ENCODE data around the gene SDK1. TPM values are rescaled to one million over a fixed set of nuclear protein-coding genes. Genes with fewer than 3 reads are reported as not detected.

SDK1 gene
- total and polyA plus RNA-seq, 2 of the 8 experiments (the other 6 are each of a cell fraction or from before 2014, with no cell fraction given), result 3.3 to 7.2 TPM

GRCh38 chr7:4014346-4015050 lies 713.4 kb downstream of the SDK1 start:
- no peak for TF ChIP-seq KDM1A (IDR thresholded peaks at IDR 0.05; ENCODE audit: borderline replicate concordance, low read length)
- no peak for TF ChIP-seq EZH2 (IDR thresholded peaks at IDR 0.05; ENCODE audit: low read depth, low read length, severe bottlenecking)
- no peak for TF ChIP-seq ZNF274 (IDR thresholded peaks at IDR 0.05; ENCODE audit: borderline replicate concordance, extremely low read depth, low read length)
- no peak for TF ChIP-seq RNF2 (IDR thresholded peaks at IDR 0.05; ENCODE audit: borderline replicate concordance, low read depth, low read length, missing control alignments, poor library complexity, severe bottlenecking)
- Histone ChIP-seq H2BK15ac (ENCODE audit: low read length) (no peak overlapping the region), H3K14ac (ENCODE audit: insufficient read length) (no peak overlapping the region), H3K18ac (ENCODE audit: extremely low read depth, low read length) (no peak overlapping the region), H2BK5ac (ENCODE audit: low read depth, low read length) (no peak overlapping the region), H3K4ac (replicated peaks; ENCODE audit: insufficient read length, low read depth, low read length) (no peak overlapping the region), H3K23ac (ENCODE audit: insufficient read length) (no peak overlapping the region), H3K4me2 (ENCODE audit: insufficient read depth in 1 of 2, low read depth in 2 of 2, low read length in 2 of 2) (no peak overlapping the region), H3K79me2 (ENCODE audit: control insufficient read depth in 1 of 2, insufficient read depth in 2 of 2, low read length in 2 of 2) (no peaks in the 10 kb centered on the region), H3K27me3 (replicated peaks in 1 of 4; ENCODE audit: control insufficient read depth in 3 of 4, extremely low read depth in 1 of 4, insufficient read depth in 3 of 4, low read length in 3 of 4) (no peaks in the 10 kb centered on the region), H4K5ac (ENCODE audit: insufficient read length, low read depth, low read length) (no peak overlapping the region), H4K20me1 (replicated peaks in 1 of 2; ENCODE audit: control insufficient read depth in 1 of 2, insufficient read depth in 2 of 2, low read length in 2 of 2) (no peaks in the 10 kb centered on the region), H2AFZ (ENCODE audit: low read length) (no peak overlapping the region), H2BK120ac (replicated peaks; ENCODE audit: low read depth, low read length) (no peak overlapping the region), H2BK20ac (ENCODE audit: low read length) (no peak overlapping the region), H4K8ac (ENCODE audit: extremely low read depth, insufficient read depth, low read length) (no peak overlapping the region), H3K9ac (replicated peaks in 1 of 4; ENCODE audit: extremely low read depth in 1 of 4, low read depth in 3 of 4, low read length in 3 of 4) (no peak overlapping the region), H3K79me1 (ENCODE audit: low read depth, low read length) (no peaks in the 10 kb centered on the region), H2AK5ac (ENCODE audit: low read depth, low read length) (no peak overlapping the region), H3K23me2 (ENCODE audit: low read depth, low read length) (no peaks in the 10 kb centered on the region), H3K27ac (ENCODE audit: low read depth, low read length) (no peak overlapping the region), H4K91ac (replicated peaks; ENCODE audit: insufficient read length, low read length) (no peak overlapping the region), H3K9me3 (ENCODE audit: insufficient read depth in 2 of 2, low read depth in 1 of 2, low read length in 1 of 2) (peaks cover 11% of the 10 kb centered on the region in 2 experiments), H3K4me1 (replicated peaks in 1 of 4; ENCODE audit: control insufficient read depth in 3 of 4, insufficient read depth in 4 of 4, low read length in 3 of 4) (peaks cover 0 to 12% (median 5%) of the 10 kb centered on the region in 4 experiments), H3K56ac (replicated peaks; ENCODE audit: insufficient read length, low read depth, low read length) (no peak overlapping the region), H3K36me3 (ENCODE audit: control insufficient read depth in 2 of 4, insufficient read depth in 4 of 4, low read length in 3 of 4) (no peaks in the 10 kb centered on the region), H2BK12ac (ENCODE audit: low read depth, low read length) (no peak overlapping the region), H3K4me3 (ENCODE audit: extremely low read depth in 1 of 4, insufficient read depth in 2 of 4, low read depth in 3 of 4, low read length in 4 of 4) (no peak overlapping the region)
- FAIRE-seq (no peak), DNase-seq (ENCODE audit: low read depth in 1 of 2, low spot score in 2 of 2) (no peak)
- ChIA-PET CTCF (ENCODE audit: partially characterized antibody) (no interaction called here), POLR2A (ENCODE audit: partially characterized antibody) (no interaction called here)
- WGBS, 2 experiments (ENCODE audit: extremely low coverage in 1 of 2, insufficient coverage in 1 of 2, insufficient read length in 1 of 2, insufficient replicate concordance in 2 of 2, low coverage in 1 of 2, low lambda C conversion rate in 2 of 2, missing lambda C conversion rate in 1 of 2), result 84% methylated on average over 13 of the region's 13 CpGs; no CpG with 5 or more reads in 1 of the 2 experiments
